GM19397 (cell line): ENCODE results near the gene PLEKHA7.
"Not testable (repeated sequence)": the region's sequence is repeated elsewhere in the genome, so short reads cannot be mapped to it uniquely, and the experiment has no call there.

Experiments
- ATAC-seq: cut with Tn5 transposase; IDR thresholded peaks from one replicate; pipeline ENCODE4 v1.9.1; 2021; ENCODE audit warnings: mild to moderate bottlenecking, moderate library complexity; ENCODE audit not compliant: unreplicated experiment

Gene PLEKHA7

GRCh38 chr11:17014321-17014832 is at the start of gene PLEKHA7:
PLEKHA7 (minus strand) TSS chr11:17014414; CDS start chr11:17014401, 13 bp downstream.
- no peak for ATAC-seq

GRCh38 chr11:17063171-17064002 is 49.2 kb upstream of the PLEKHA7 start:
- peak; percentile 76 for ATAC-seq

- not testable (repeated sequence) for ATAC-seq
These were observed 36.9 kb upstream of the PLEKHA7 start for GRCh38 chr11:17051146-17051545.

- not testable (repeated sequence) for ATAC-seq
These were observed 34.3 kb upstream of the PLEKHA7 start for GRCh38 chr11:17048491-17048890.

GRCh38 chr11:17046690-17047089 is 32.5 kb upstream of the PLEKHA7 start:
- ATAC-seq, result no peak

- no peak for ATAC-seq
These were observed 22.7 kb upstream of the PLEKHA7 start for GRCh38 chr11:17036666-17037658.

GRCh38 chr11:17034027-17034426 is 19.8 kb upstream of the PLEKHA7 start:
- ATAC-seq, result not testable (repeated sequence)

- ATAC-seq, result no peak
These were observed 12.4 kb upstream of the PLEKHA7 start for GRCh38 chr11:17026487-17027082.

- ATAC-seq, result no peak
These were observed 10.7 kb upstream of the PLEKHA7 start for GRCh38 chr11:17024924-17025323.

GRCh38 chr11:17021511-17021910 is 7.3 kb upstream of the PLEKHA7 start:
- ATAC-seq, result no peak

- no peak for ATAC-seq
These were observed 6.6 kb upstream of the PLEKHA7 start for GRCh38 chr11:17020831-17021230.

GRCh38 chr11:17019232-17019631 is 5.0 kb upstream of the PLEKHA7 start:
- ATAC-seq, result no peak

- ATAC-seq, result no peak
These were observed 1.5 kb upstream of the PLEKHA7 start for GRCh38 chr11:17015627-17016126.

GRCh38 chr11:17014833-17015626 is 816 bp upstream of the PLEKHA7 start:
- no peak for ATAC-seq

- ATAC-seq, result no peak
These were observed 480 bp downstream of the PLEKHA7 start for GRCh38 chr11:17013548-17014320.

- ATAC-seq, result no peak
These were observed 1.3 kb downstream of the PLEKHA7 start for GRCh38 chr11:17012712-17013547.

- ATAC-seq, result no peak
These were observed 2.0 kb downstream of the PLEKHA7 start for GRCh38 chr11:17012179-17012578.

- ATAC-seq, result no peak
These were observed 3.3 kb downstream of the PLEKHA7 start for GRCh38 chr11:17010851-17011420.
